Hepatocyte (in vitro differentiated cells): ENCODE measurements around the gene STX3. TPM values are rescaled to one million over a fixed set of nuclear protein-coding genes. Genes with fewer than 3 reads are reported as not detected.

Experiments
- DNase-seq: peaks from one replicate; pipeline ENCODE4 v3.0.0-alpha.2; 2016; ENCODE audit warnings: low spot score
- H2AFZ ChIP-seq: fragments of 200-600 bp; sonication (generic); 2 replicates; pipeline ENCODE4 v1.6.0; 2016; ENCODE audit warnings: antibody characterized with exemption, mild to moderate bottlenecking
- H3K27ac ChIP-seq: fragments of 200-600 bp; sonication (generic); 2 replicates; pipeline ENCODE4 v1.5.1; 2016; ENCODE audit warnings: mild to moderate bottlenecking
- H3K27me3 ChIP-seq: fragments of 200-600 bp; sonication (generic); 2 replicates; pipeline ENCODE4 v1.6.1; 2016
- H3K36me3 ChIP-seq: fragments of 200-600 bp; sonication (generic); replicated peaks from 2 replicates; pipeline ENCODE4 v1.5.1; 2016; ENCODE audit warnings: low read depth; ENCODE audit not compliant: insufficient read depth
- H3K4me1 ChIP-seq: fragments of 200-600 bp; sonication (generic); 2 replicates; pipeline ENCODE4 v1.5.1; 2016; ENCODE audit warnings: mild to moderate bottlenecking, moderate library complexity; ENCODE audit not compliant: insufficient read depth
- H3K4me2 ChIP-seq: fragments of 200-600 bp; sonication (generic); 2 replicates; pipeline ENCODE4 v1.6.0; 2016
- H3K4me3 ChIP-seq: fragments of 200-600 bp; sonication (generic); 2 replicates; pipeline ENCODE4 v1.5.1; 2016; ENCODE audit warnings: mild to moderate bottlenecking
- H3K79me2 ChIP-seq: fragments of 200-600 bp; sonication (generic); 2 replicates; pipeline ENCODE4 v1.6.0; 2017; ENCODE audit warnings: mild to moderate bottlenecking
- H3K9me2 ChIP-seq: fragments of 200-600 bp; sonication (generic); replicated peaks from 2 replicates; pipeline ENCODE4 v1.6.0; 2017; ENCODE audit warnings: mild to moderate bottlenecking; ENCODE audit not compliant: insufficient read depth
- H3K9me3 ChIP-seq: fragments of 200-600 bp; sonication (generic); 2 replicates; pipeline ENCODE4 v1.5.1; 2016; ENCODE audit warnings: low read depth, mild to moderate bottlenecking
- H4K20me1 ChIP-seq: fragments of 200-600 bp; sonication (generic); 2 replicates; pipeline ENCODE4 v1.6.0; 2016; ENCODE audit warnings: mild to moderate bottlenecking; ENCODE audit not compliant: insufficient read depth, poor library complexity, severe bottlenecking
- CTCF ChIP-seq: fragments of 200-600 bp; sonication (generic); IDR thresholded peaks from 2 replicates; pipeline ENCODE4 v1.5.1; 2016; ENCODE audit warnings: antibody characterized with exemption, mild to moderate bottlenecking; ENCODE audit not compliant: poor library complexity
- EZH2 ChIP-seq: fragments of 200-600 bp; sonication (generic); IDR thresholded peaks from 2 replicates; pipeline ENCODE4 v1.6.1; 2016; ENCODE audit warnings: antibody characterized with exemption, mild to moderate bottlenecking, borderline replicate concordance
- EZH2phosphoT487 ChIP-seq: fragments of 200-600 bp; sonication (generic); IDR thresholded peaks from one replicate; pipeline ENCODE4 v1.6.1; 2018; ENCODE audit warnings: antibody characterized with exemption, mild to moderate bottlenecking, low read depth, moderate library complexity; ENCODE audit not compliant: unreplicated experiment, severe bottlenecking
- WGBS: methylation state at CpG from one replicate; pipeline ENCODE4 v1.1.6; 2016; ENCODE audit warnings: low lambda C conversion rate; ENCODE audit errors: missing lambda C conversion rate; 5-methylcytosine and 5-hydroxymethylcytosine counted together
- polyA plus RNA-seq: library from polyadenylated mRNA; unstranded; fragments of >200 nt; fragmentation: Nextera tagmentation; extraction: Ambion mirVana; gene quantifications from 2 replicates; pipeline ENCODE4 v1.2.1, GENCODE V29; 2016
- total RNA-seq: library from RNA; depleted of rRNA; stranded (reverse); fragments of >200 nt; gene quantifications from 2 replicates; pipeline ENCODE4 v1.2.3, GENCODE V29; 2014

Gene STX3
- 140 and 153 TPM in 2 replicates for total RNA-seq
- polyA plus RNA-seq = 65.3 and 73.1 TPM in 2 replicates

- Histone ChIP-seq H4K20me1 (peaks cover 30% of the 10 kb centered on the region), H3K9me3 (no peaks in the 10 kb centered on the region), H3K4me3 (peak within 1 kb of the TSS; percentile 99), H3K9me2 (no peaks in the 10 kb centered on the region), H2AFZ (peak within 1 kb of the TSS; percentile 92), H3K4me2 (peak within 1 kb of the TSS; percentile 96), H3K36me3 (no peaks in the 10 kb centered on the region), H3K4me1 (peaks cover 9% of the 10 kb centered on the region), H3K27me3 (no peaks in the 10 kb centered on the region), H3K79me2 (peaks cover 43% of the 10 kb centered on the region), H3K27ac (peak within 1 kb of the TSS; percentile 99)
- TF ChIP-seq CTCF (no peak), EZH2phosphoT487 (no peak), EZH2 (no peak)
- DNase-seq = peak; percentile 92
- WGBS = under 1% methylated on average over 31 of the region's 80 CpGs
Observed at GRCh38 chr11:59754859-59755700, at the start of gene STX3. Gene STX3 (plus strand): TSS chr11:59755376. CDS start chr11:59755606, 230 bp downstream.

DNA sequence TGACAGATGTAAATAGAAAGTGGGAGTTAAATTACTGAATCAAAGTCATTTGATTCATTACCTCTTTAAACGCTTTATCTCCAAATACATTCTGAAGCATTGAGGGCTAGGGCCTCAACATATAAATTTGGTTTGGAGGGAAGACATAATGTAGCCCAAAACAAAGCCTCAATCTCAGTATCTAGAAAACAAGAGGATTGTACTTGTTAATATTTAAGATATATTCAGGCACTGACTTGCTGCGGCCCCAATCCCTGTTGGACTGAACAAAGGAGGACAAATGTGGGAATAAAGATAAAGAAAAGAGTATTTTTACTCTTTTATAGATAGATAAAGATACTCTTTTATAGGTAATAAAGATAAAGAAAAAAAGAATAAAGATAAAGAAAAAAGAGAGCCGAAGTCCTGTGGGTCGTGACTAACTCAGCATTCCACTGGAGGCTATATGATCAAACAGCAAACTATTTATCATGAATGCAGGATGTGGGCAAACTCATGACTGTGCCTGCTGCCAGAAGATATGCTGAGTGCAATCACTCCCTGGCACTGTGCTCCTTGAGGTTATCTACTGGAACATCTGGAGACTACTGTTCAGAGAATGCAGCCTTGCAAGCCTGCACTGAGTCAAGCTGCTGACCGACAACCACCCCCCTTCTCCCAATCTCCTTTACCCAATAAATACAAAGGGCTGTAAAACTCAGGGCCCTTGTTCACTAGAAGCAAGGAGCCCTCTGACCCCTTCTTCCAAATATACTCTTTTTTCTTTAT is 48.5 kb upstream of the STX3 start:
- no peaks in the 10 kb centered on the region for H3K27me3 ChIP-seq
- no peaks in the 10 kb centered on the region for H3K9me3 ChIP-seq
- no peak overlapping the region for H3K4me3 ChIP-seq
- 27% methylated on average over 5 of the region's 5 CpGs for WGBS
- H3K9me2 ChIP-seq = no peaks in the 10 kb centered on the region
- H3K79me2 ChIP-seq = no peaks in the 10 kb centered on the region
- peak; percentile 54 for DNase-seq
- peak overlapping the region; percentile 71 for H3K27ac ChIP-seq
- H2AFZ ChIP-seq = no peak overlapping the region
- peak overlapping the region; percentile 28 for H3K4me2 ChIP-seq
- no peaks in the 10 kb centered on the region for H3K36me3 ChIP-seq
- TF ChIP-seq EZH2phosphoT487 = no peak
- no peak for TF ChIP-seq EZH2
- TF ChIP-seq CTCF = no peak
- H3K4me1 ChIP-seq = peaks cover 6% of the 10 kb centered on the region
- H4K20me1 ChIP-seq = no peaks in the 10 kb centered on the region

- Histone ChIP-seq H3K4me2 (peak overlapping the region; percentile 28), H3K4me1 (peaks cover 6% of the 10 kb centered on the region), H3K79me2 (no peaks in the 10 kb centered on the region), H3K4me3 (no peak overlapping the region), H3K27me3 (no peaks in the 10 kb centered on the region), H3K9me2 (no peaks in the 10 kb centered on the region), H4K20me1 (no peaks in the 10 kb centered on the region), H3K27ac (peak overlapping the region; percentile 47), H2AFZ (no peak overlapping the region), H3K9me3 (no peaks in the 10 kb centered on the region), H3K36me3 (no peaks in the 10 kb centered on the region)
- WGBS = 26% methylated on average over 1 of the region's 1 CpG
- TF ChIP-seq CTCF (no peak), EZH2 (no peak), EZH2phosphoT487 (no peak)
- no peak for DNase-seq
Observed at GRCh38 chr11:59707371-59707770, 47.8 kb upstream of the STX3 start.
